IPS DF 4.7 (cell line): Measurements from ENCODE around the gene KIF22.
A peak's percentile ranks its signal among the peaks of the same experiment; 100 is the strongest.

Experiments
- DNase-seq: peaks from one replicate; pipeline ENCODE4 v3.0.0-alpha.2; 2013; ENCODE audit warnings: low spot score; ENCODE audit errors: extremely low read depth

Gene KIF22

DNA sequence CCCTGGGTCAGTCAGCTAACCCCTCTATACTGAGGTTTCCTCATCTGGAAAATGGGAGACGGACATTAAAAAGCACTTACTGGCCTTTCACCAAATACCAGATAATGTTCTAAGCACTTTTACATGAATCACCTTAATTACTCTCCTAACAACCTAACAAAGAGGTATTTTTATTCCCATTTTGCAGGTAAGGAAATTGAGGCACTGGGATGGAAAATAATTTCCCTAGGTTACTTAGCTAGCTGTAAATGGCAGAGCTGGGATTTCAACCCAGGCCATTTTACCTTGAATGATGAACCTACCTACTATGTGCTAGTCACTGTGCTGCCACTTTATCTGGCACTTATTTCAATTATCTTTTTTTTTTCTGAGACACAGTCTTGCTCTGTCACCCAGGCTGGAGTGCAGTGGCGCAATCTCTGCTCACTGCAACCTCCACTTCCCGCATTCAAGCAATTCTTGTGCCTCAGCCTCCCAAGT is 3.7 kb downstream of the KIF22 start:
- no peak for DNase-seq

DNA sequence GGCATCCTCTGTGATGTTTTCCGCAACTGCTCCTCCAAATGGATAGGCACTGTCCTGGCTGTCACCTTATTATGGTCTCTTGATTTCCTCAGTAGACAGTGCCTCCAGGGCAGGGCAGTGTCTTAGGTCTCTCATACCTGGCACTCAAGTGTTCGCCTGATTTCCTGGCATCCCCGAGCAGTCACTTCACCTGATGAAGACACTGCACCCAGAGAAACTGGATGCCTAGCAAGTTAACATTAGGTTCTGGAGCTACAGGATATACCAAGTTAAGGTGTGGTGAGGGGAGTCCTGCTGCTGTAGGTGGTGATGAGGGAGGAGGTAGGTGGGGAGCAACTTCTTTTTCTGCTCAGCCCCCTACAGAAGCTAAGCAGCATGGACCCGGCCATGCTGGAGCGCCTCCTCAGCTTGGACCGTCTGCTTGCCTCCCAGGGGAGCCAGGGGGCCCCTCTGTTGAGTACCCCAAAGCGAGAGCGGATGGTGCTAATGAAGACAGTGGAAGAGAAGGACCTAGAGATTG is 11.9 kb downstream of the KIF22 start:
- no peak for DNase-seq

DNA sequence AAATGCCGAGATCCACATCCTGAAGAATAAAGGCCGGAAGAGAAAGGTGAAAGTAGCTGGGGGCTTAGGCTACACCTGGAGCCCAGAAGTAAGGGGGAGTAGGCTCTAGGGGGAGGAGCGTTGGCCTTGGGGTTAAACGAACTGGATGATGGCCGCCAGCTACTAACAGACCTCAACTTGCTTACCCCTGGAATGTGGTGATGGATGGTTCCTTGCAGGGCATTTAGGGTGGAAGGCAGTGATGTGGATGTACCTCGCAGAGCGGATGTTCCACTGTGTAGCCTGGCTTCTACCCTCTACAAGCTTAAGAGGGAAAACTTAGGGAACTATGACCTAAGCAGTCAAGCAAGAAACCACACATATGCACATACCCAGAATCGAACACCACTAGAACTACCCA is 13.5 kb downstream of the KIF22 start:
- DNase-seq: no peak

DNA sequence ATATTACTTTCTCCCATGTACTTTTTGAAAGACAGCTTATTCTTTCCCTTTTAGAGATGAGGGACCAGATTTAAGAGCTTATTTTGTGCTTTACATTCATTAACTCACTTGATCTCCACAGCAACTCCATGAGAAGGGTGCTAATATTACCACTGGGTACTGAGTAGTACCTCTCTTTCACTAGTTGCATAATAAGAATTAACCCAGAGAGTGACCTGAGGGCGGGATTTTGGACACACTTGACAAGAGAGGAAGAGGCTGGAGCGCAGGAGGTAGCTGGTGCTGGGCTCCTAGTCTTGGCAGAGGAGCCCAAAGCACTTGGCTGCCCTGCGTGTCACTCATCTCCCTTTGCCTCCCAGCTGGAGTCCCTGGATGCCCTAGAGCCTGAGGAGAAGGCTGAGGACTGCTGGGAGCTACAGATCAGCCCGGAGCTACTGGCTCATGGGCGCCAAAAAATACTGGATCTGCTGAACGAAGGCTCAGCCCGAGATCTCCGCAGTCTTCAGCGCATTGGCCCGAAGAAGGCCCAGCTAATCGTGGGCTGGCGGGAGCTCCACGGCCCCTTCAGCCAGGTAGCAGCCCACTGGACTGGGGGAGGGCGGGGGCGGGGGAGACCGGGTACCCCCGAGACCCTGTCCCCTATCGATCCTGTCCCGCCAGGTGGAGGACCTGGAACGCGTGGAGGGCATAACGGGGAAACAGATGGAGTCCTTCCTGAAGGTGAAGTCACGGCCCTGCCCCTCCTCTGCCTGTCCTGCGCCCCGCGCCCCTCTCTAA is 14.1 kb downstream of the KIF22 start:
- DNase-seq: no peak

DNA sequence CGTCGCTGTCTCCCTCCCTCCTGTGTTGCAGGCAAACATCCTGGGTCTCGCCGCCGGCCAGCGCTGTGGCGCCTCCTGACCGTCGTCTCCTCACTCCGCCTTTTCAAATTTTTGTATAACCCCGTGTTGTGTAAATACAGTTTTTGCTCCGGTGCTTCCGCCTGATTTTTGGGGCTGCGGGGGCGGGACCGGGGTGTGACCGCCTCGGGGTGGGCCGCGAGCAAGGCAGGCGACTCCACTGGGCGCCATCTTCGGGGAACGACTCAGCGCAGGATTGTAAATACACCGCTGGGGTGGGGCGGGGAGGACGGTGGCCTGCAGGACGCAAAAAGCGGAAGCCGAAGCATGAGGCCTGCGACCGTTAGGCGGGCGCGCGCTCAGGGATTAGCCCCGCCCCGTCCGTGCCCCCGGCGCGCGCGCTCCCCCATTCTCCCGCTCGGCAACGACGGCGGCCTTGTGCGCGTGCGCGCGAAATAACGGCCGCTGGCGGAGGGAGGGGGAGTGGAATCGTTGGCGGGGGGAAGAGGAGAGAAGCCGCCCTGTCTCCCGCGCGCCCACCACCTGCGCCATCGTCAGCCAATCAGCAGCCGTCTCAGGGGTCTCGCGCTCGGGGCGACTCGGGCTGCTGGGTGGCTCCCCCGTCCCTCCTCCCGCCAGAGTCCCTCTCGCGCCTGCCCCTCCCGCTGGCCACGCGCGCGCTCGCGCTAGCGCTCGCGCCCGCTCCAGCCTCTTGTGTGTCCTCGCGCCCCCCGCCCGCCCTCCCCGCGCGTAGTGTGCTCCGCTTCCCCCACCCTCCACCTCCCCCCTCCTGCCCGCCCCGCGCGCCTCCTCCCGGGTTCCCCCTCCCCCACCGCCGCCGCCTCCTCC is 14.9 kb downstream of the KIF22 start:
- no peak for DNase-seq

DNA sequence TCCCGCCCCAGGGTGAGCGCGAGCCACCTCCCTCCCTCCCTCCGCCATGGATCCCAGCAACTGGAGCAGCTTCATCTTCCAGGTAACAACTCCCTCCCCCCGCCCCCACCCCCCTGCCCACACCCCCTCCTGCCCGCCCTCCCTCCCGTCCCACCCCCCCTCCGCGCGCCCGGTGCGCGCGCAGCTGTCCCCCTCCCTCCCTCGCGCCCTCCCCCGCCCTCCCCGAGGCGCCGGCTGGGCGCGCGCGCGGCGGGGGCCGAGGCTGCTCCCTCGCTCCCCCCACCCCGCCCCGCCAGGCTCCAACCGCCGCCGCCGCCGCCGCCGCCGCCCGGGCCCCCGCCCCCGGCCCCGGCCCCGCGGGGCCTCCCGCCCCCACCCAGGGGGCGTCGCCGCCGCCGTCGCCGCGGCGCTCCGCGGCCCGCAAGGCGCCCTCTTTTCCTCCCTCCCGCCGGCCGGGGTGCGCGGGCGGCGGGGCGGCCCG is 15.6 kb downstream of the KIF22 start, which contains the start of gene MAZ:
Gene MAZ (plus strand): TSS at position 431 of the 481 bp plus-strand sequence. CDS start 173 bp downstream, outside the sequence.
- DNase-seq: no peak

DNA sequence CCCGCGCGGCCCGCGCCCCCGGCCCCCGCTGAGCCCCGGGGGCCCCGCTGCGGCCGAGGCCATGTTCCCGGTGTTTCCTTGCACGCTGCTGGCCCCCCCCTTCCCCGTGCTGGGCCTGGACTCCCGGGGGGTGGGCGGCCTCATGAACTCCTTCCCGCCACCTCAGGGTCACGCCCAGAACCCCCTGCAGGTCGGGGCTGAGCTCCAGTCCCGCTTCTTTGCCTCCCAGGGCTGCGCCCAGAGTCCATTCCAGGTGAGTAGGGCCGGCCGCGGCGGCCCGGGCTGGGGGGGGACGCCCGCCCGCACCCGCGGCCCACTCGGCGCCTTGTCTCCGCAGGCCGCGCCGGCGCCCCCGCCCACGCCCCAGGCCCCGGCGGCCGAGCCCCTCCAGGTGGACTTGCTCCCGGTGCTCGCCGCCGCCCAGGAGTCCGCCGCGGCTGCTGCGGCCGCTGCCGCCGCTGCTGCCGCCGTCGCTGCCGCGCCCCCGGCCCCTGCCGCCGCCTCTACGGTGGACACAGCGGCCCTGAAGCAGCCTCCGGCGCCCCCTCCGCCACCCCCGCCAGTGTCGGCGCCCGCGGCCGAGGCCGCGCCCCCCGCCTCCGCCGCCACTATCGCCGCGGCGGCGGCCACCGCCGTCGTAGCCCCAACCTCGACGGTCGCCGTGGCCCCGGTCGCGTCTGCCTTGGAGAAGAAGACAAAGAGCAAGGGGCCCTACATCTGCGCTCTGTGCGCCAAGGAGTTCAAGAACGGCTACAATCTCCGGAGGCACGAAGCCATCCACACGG is 16.3 kb downstream of the KIF22 start:
- DNase-seq: no peak

DNA sequence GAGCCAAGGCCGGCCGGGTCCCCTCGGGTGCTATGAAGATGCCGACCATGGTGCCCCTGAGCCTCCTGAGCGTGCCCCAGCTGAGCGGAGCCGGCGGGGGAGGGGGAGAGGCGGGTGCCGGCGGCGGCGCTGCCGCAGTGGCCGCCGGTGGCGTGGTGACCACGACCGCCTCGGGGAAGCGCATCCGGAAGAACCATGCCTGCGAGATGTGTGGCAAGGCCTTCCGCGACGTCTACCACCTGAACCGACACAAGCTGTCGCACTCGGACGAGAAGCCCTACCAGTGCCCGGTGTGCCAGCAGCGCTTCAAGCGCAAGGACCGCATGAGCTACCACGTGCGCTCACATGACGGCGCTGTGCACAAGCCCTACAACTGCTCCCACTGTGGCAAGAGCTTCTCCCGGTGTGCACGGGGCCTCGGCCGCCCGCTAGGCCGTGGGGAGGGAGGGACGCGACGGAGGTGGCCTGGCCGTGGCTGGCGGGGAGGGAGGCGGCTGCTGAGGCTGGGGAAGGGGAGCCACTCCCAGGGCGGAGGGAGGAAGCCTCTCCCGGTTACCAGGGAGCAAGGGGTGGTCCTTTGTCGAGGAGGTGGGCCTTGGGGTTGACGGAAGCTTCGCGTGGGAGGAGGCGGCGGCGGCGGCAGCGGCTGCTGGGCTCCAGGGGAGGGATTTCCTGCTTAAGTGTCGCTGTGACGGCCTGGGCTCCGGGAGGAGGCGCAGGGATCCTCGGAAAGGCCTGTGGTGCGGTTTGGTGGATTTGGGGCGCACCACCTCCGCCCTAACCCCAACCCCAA is 17.1 kb downstream of the KIF22 start:
- DNase-seq: no peak

DNA sequence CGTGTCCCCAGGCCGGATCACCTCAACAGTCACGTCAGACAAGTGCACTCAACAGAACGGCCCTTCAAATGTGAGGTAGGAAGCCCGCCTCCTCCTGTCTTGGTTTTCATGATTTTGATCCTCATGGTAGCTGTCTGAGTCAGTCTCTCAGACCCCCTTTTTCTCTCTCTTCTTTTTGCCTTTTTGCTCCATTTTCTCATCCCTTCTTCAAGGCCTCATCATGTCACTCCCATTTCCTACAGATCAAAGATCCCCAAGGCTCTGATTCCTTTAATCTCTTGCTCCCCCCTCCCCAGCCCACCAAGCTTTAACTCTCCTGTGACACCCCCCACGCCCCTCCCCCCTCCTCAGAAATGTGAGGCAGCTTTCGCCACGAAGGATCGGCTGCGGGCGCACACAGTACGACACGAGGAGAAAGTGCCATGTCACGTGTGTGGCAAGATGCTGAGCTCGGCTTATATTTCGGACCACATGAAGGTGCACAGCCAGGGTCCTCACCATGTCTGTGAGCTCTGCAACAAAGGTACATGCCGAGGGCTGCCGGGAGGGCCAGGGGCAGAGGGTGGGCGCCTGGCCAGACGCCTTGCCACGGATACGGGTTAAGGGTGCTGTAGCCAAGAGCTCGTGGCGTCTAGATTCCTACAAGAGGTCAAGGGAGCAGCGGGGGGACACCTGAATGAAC is 17.8 kb downstream of the KIF22 start:
- no peak for DNase-seq

DNA sequence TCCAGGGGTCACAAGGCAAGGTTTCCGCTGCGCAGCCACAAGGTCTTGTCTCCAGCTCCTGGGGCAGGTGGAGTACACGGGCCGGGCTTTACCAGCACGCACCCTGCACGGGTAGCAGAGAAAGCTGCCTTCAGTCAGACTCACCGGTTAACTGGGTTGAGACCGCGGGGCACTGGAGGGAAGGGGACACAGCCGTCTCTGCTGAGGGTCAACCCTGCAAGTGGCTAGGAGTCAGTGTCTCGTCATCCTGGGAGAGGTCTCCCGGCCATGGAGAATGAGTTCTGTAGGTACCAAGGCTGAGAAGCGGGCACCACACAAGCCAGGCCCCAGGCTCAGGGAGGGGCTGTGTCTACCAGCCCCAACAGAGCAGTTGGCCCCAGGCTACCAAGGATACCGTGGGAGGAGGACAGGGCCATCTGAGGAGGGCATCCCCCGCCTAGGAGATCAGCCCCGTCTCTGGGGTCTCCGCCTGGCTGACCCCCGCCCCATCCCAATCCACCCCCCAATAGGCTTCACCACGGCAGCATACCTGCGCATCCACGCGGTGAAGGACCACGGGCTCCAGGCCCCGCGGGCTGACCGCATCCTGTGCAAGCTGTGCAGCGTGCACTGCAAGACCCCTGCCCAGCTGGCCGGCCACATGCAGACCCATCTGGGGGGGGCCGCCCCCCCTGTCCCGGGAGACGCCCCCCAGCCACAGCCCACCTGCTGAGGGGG is 18.6 kb downstream of the KIF22 start:
- no peak for DNase-seq

DNA sequence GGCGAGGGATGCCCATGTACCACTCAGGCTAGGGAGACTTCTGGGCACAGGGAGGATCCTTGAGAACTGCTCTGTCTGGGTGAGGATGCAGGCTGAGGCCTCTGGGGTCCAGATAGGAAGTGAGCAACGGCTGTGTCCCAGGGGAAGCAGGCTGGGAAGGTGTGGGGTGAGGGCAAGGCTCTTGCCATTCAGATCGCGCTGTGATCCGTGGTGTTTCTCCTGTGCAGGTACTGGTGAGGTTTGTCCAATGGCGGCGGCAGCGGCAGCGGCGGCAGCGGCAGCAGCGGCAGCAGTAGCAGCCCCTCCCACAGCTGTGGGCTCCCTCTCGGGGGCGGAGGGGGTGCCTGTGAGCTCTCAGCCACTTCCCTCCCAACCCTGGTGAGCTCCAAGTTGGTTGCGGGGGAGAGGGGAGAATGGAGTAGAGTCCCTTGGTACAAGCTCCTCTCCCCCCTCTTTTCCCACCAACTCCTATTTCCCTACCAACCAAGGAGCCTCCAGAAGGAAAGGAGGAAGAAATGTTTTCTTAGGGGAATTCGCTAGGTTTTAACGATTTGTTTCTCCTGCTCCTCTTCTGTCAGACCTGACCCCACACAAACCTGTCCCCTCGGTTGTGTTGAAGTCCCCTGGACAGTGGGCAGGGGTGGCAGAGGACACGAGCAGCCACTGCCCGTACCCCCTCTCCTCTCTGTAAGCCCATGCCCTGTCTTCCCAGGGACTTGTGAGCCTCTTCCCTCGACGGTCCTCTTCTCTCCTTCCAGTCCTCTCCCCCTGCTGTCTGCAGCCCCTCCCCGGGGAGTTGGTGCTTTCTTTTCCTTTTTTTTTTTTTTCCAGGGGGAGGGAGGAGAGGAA is 19.5 kb downstream of the KIF22 start:
- no peak for DNase-seq

DNA sequence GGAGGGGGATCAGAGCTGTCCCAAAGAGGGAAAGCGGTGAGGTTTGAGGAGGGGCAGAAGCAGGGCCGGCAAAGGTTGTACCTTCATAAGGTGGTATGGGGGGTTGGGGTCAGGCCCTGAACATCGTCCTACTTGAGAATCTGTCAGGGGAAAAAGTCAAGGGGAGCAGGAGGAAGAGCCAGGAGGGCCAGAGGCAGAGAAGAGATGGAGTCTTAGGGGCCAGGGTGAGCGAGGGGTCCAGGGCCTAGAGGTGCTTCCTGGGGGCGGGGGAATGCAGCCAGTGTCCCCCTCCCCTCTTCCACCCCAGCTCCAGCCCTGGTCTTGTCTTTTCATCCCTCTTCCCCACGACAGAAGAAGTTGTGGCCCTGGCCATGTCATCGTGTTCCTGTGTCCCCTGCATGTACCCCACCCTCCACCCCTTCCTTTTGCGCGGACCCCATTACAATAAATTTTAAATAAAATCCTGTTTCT is 20.2 kb downstream of the KIF22 start:
- DNase-seq: no peak

DNA sequence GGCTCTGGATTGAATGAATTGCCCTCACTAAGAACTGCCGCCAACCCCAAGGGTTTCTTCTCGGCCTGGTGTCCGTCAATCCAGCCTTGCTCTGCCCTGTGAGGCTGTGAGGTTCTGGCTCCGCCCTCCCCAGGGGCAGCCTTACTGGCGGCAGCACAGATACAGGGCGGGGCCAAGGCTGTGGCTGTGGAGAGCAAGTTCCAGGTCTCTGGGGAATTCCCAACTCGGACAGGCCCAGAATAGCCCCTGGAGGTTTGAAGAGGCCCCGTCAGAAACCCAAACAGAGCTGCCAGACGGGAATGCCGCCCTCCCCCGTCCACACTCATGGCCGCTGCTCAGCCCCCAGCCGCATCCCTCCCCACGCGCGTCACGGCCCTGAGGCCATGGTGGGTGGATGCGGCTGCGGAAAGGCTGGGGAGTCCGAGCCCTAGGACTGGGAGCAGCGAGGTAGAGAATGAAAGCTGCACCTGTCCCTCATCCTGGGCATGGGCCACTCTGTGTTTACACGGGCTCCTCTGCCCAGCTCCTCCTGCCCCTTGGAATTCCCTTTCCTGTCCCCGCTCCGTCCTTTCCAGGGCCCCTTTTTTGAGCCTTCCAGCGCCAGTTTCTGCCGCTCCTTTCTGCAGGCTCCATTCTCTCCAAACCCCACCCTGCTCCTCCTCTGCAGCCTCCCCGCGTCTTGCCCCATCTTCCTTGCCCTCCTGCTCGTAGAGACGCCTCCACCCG is 20.8 kb downstream of the KIF22 start:
- DNase-seq: peak; percentile 90

DNA sequence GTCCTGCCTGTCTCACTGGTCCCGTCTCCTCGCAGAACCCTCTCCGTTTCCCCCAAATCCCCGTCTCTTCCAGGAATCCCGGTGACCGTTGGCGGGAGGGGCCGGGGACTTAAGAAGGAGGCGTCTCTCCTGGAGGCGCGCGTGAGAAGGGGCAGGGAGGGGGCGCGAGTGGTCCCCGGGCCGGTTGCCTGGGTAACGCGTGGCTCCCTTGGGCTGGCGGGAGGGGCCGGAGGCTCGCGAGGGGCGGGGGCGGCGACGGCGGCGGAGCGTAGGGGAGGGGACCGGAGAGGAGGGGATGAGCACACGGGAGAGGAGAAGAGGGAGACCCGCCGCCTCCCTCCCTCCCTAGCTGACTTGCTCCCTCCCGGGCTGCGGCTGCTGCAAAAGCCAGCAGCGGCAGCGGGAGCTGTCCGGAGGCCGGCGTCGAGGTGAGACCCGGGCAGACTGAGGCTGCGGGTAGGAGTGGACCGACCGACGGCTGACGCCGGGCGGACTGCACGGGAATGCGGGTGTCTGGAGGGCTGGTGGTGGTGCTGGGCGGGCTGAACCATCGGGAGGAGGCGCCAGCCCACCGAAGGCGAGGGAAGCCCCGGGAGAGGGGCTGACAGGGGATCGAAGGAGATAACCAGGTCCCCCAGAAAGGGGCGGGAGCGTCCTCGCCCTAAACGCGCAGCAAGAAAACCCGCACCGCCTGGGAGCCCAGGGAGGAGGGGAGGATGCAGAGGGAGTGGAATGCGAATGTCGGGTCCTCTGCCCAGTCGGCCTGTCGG is 21.5 kb downstream of the KIF22 start, which contains the start of gene PRRT2:
Gene PRRT2 (plus strand): TSS at position 298 of the 770 bp plus-strand sequence. CDS start 862 bp downstream, outside the sequence.
- no peak for DNase-seq

DNA sequence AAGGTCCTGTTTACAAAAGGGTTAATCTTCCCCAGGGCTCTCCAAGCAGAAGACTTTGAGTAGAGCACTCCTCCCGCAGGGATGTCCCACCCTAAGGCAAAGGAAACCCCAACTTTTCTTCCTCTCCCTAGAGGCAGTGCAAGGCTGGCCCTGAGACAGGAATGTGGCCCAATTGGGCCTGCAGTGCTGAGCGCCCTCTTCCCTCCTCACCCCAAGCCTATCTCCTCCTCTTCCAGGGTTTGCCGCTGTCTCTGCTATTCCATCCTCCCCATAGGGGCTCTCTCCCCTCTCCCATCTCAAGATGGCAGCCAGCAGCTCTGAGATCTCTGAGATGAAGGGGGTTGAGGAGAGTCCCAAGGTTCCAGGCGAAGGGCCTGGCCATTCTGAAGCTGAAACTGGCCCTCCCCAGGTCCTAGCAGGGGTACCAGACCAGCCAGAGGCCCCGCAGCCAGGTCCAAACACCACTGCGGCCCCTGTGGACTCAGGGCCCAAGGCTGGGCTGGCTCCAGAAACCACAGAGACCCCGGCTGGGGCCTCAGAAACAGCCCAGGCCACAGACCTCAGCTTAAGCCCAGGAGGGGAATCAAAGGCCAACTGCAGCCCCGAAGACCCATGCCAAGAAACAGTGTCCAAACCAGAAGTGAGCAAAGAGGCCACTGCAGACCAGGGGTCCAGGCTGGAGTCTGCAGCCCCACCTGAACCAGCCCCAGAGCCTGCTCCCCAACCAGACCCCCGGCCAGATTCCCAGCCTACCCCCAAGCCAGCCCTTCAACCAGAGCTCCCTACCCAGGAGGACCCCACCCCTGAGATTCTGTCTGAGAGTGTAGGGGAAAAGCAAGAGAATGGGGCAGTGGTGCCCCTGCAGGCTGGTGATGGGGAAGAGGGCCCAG is 22.4 kb downstream of the KIF22 start:
- no peak for DNase-seq
